Lower leg skin (tissue), 3 donors: ENCODE measurements around the gene TTC21B.

Experiments
- POLR2A ChIP-seq, 2 donors: fragments of 450-650 bp; IDR thresholded peaks; one replicate each; pipeline ENCODE4 v1.6.1; 2016 to 2017; ENCODE audit warnings: antibody characterized with exemption in 2 of 2, mild to moderate bottlenecking in 1 of 2, moderate library complexity in 1 of 2
- TF ChIP-seq, protein P1 (sequence below), 3 donors: fragments of 450-650 bp; IDR thresholded peaks; one replicate each; pipeline ENCODE4 v1.5.1; 2016; ENCODE audit warnings: antibody characterized with exemption in 3 of 3, mild to moderate bottlenecking in 3 of 3, moderate library complexity in 2 of 3

DNA sequence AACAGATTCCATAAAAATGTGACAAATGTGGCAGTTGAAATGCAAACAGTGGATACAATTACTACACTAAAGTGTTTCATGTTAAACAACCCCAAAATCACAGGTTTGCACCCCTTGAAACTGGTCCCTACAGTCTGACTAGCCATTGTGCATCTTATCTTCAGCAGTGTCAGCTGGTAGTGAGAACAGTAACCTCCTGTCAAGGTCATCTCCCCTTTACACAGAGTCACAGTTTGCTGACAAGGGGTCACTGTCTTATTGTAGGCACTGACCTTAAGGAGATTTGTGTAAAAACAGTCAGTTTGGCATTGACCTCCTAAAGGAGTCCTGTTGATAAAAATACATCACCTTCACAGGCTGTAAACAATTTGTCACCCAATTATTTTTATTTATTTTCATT is 37.3 kb upstream of the TTC21B start:
- TF ChIP-seq, protein P1, sequence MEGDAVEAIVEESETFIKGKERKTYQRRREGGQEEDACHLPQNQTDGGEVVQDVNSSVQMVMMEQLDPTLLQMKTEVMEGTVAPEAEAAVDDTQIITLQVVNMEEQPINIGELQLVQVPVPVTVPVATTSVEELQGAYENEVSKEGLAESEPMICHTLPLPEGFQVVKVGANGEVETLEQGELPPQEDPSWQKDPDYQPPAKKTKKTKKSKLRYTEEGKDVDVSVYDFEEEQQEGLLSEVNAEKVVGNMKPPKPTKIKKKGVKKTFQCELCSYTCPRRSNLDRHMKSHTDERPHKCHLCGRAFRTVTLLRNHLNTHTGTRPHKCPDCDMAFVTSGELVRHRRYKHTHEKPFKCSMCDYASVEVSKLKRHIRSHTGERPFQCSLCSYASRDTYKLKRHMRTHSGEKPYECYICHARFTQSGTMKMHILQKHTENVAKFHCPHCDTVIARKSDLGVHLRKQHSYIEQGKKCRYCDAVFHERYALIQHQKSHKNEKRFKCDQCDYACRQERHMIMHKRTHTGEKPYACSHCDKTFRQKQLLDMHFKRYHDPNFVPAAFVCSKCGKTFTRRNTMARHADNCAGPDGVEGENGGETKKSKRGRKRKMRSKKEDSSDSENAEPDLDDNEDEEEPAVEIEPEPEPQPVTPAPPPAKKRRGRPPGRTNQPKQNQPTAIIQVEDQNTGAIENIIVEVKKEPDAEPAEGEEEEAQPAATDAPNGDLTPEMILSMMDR (IDR thresholded peaks at IDR 0.05) = no peak
- TF ChIP-seq POLR2A (IDR thresholded peaks at IDR 0.05) = no peak
